Sigmoid colon (tissue), 7 donors: ENCODE measurements around the gene FLNB. TPM values are rescaled to one million over a fixed set of nuclear protein-coding genes. Genes with fewer than 3 reads are reported as not detected.

Experiments used
- DNase-seq: peaks from one replicate; pipeline ENCODE4 v3.0.0-alpha.2; 2019
- H3K27ac ChIP-seq, 4 donors: fragments of 200-600 bp; sonication (generic); one replicate each; pipeline ENCODE4 v1.5.1; 2016 to 2019; ENCODE audit warnings: mild to moderate bottlenecking in 1 of 4
- H3K27me3 ChIP-seq, 3 donors: fragments of 200-600 bp; sonication (generic); one replicate each; pipeline ENCODE4 v1.5.1; 2019; ENCODE audit warnings: mild to moderate bottlenecking in 1 of 3
- H3K36me3 ChIP-seq, 4 donors: fragments of 200-600 bp; sonication (generic); one replicate each; pipeline ENCODE4 v1.5.1; 2016 to 2019
- H3K4me1 ChIP-seq, 4 donors: fragments of 200-600 bp; sonication (generic); one replicate each; pipeline ENCODE4 v1.5.1; 2017 to 2019
- H3K4me3 ChIP-seq, 4 donors: fragments of 200-600 bp; sonication (generic); one replicate each; pipeline ENCODE4 v1.5.1; 2017 to 2019; ENCODE audit warnings: mild to moderate bottlenecking in 2 of 4, moderate library complexity in 1 of 4
- H3K9me3 ChIP-seq, 4 donors: fragments of 200-600 bp in 3 of 4; sonication (generic) in 3 of 4; one replicate each; pipeline versions ENCODE4 v1.5.1 to v1.6.1; 2013 to 2019
- EP300 ChIP-seq, 4 donors: sonication (generic); formaldehyde crosslinking; IDR thresholded peaks; one replicate each; pipeline ENCODE4 v1.6.1; 2017; ENCODE audit warnings: antibody characterized with exemption in 4 of 4
- POLR2A ChIP-seq, 2 donors: fragments of 450-650 bp; IDR thresholded peaks; one replicate each; pipeline ENCODE4 v1.6.1; 2016; ENCODE audit warnings: antibody characterized with exemption in 2 of 2, mild to moderate bottlenecking in 2 of 2, moderate library complexity in 2 of 2
- POLR2AphosphoS5 ChIP-seq, 4 donors: sonication (generic); formaldehyde crosslinking; IDR thresholded peaks; one replicate each; pipeline ENCODE4 v1.6.1; 2017; ENCODE audit warnings: antibody characterized with exemption in 4 of 4
- WGBS, 2 donors: extraction: QIAGEN DNeasy Blood & Tissue Kit; methylation state at CpG; one replicate each; pipeline ENCODE4 v1.1.7; 2013; 5-methylcytosine and 5-hydroxymethylcytosine counted together
- intact Hi-C: fragments of 100-400 bp; cut with DNase I; formaldehyde crosslinking; loops from one replicate; pipeline ENCODE4 v1.15.1; 2023
- polyA plus RNA-seq, 3 donors: library from polyadenylated mRNA; stranded (reverse); fragments of 200-250 nt; gene quantifications; one replicate each; pipeline ENCODE4 v1.2.3, GENCODE V29; 2013
- total RNA-seq, 4 donors: library from RNA; depleted of rRNA; stranded (reverse); fragments of >200 nt; gene quantifications; one replicate each; pipeline ENCODE4 v1.1.0, GENCODE V29; 2016
- TF ChIP-seq, protein P1 (sequence below), 4 experiments: fragments of 450-650 bp in 3 of 4; fragments of 200-600 bp in 1 of 4; IDR thresholded peaks; one replicate each; pipeline ENCODE4 v1.5.1; 2016 to 2019; ENCODE audit warnings: antibody characterized with exemption in 4 of 4, mild to moderate bottlenecking in 3 of 4, moderate library complexity in 2 of 4
- donor health status: healthy with polysubstance abuse.
- donor health status: Bipolar disorder and iron deficiency.
- donor health status: healthy.

Gene FLNB
- total and polyA plus RNA-seq, 7 donors: 51.7 to 277 (median 109) TPM

DNA sequence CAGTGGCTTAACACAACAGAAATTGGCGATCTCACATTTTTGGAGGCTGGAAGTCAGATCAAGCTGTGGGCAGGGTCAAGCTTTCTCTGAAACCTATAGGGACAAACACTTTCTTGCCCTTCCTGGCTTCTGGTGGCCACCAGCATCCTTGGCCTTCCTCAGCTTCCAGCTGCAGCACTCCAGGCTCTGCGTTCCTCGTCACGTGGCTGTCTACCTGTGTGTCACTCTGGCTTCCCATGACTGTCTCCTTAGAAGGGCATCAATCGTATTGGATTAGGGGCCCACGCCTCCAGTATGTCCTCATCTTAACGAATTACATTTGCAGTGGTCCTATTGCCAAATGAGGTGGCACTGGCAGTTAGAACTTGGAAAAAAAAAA, 176.7 kb downstream of the FLNB start:
- no peak for TF ChIP-seq POLR2AphosphoS5 (IDR thresholded peaks at IDR 0.05)
- no peak for TF ChIP-seq POLR2A (IDR thresholded peaks at IDR 0.05)
- no peak for TF ChIP-seq EP300 (IDR thresholded peaks at IDR 0.05)
- TF ChIP-seq, protein P1, sequence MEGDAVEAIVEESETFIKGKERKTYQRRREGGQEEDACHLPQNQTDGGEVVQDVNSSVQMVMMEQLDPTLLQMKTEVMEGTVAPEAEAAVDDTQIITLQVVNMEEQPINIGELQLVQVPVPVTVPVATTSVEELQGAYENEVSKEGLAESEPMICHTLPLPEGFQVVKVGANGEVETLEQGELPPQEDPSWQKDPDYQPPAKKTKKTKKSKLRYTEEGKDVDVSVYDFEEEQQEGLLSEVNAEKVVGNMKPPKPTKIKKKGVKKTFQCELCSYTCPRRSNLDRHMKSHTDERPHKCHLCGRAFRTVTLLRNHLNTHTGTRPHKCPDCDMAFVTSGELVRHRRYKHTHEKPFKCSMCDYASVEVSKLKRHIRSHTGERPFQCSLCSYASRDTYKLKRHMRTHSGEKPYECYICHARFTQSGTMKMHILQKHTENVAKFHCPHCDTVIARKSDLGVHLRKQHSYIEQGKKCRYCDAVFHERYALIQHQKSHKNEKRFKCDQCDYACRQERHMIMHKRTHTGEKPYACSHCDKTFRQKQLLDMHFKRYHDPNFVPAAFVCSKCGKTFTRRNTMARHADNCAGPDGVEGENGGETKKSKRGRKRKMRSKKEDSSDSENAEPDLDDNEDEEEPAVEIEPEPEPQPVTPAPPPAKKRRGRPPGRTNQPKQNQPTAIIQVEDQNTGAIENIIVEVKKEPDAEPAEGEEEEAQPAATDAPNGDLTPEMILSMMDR (IDR thresholded peaks at IDR 0.05): no peak
- Histone ChIP-seq H3K9me3 (no peaks in the 10 kb centered on the region), H3K4me3 (no peak overlapping the region), H3K4me1 (no peaks in the 10 kb centered on the region), H3K27ac (no peak overlapping the region), H3K36me3 (no peaks in the 10 kb centered on the region), H3K27me3 (no peaks in the 10 kb centered on the region)
- intact Hi-C loops: loop anchor here (5.0 to 10.0 kb wide), 2 partner anchors 47 to 240 kb away; no protein-coding TSS in a partner anchor
- no peak for DNase-seq
- 93 to 95% methylated on average over 7 of the region's 7 CpGs for WGBS, 2 donors

DNA sequence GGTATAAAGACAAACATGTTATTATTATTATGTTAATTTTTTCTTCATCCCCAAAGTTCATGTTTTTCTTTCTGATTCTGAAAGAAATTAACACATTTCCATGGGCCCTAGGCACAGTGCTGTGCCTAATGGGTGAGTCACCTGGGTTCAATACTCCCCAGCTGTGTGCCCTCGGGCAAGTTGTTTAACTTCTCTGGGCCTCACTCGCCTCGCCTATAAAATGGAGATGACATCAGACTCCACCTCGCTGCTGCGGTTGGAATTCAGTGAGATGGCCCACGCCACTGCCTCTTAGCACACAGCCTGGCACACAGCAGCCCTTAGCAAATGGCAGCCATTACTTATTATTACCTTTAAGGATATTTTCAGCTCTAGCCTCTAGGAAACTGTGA, 179.9 kb downstream of the FLNB start:
- DNase-seq: no peak
- Histone ChIP-seq H3K27ac (peak overlapping the region in 1 of 4 donors; percentile 37), H3K9me3 (no peaks in the 10 kb centered on the region), H3K27me3 (no peaks in the 10 kb centered on the region), H3K4me3 (no peak overlapping the region), H3K4me1 (no peaks in the 10 kb centered on the region), H3K36me3 (no peaks in the 10 kb centered on the region)
- intact Hi-C loops: loop anchor here (5.0 to 10.0 kb wide), 2 partner anchors 44 to 237 kb away; no protein-coding TSS in a partner anchor
- WGBS, 2 donors: 63 to 75% methylated on average over 6 of the region's 6 CpGs
- no peak for TF ChIP-seq POLR2AphosphoS5 (IDR thresholded peaks at IDR 0.05)
- no peak for TF ChIP-seq EP300 (IDR thresholded peaks at IDR 0.05)
- no peak for TF ChIP-seq POLR2A (IDR thresholded peaks at IDR 0.05)
- TF ChIP-seq, protein P1 (IDR thresholded peaks at IDR 0.05): no peak

DNA sequence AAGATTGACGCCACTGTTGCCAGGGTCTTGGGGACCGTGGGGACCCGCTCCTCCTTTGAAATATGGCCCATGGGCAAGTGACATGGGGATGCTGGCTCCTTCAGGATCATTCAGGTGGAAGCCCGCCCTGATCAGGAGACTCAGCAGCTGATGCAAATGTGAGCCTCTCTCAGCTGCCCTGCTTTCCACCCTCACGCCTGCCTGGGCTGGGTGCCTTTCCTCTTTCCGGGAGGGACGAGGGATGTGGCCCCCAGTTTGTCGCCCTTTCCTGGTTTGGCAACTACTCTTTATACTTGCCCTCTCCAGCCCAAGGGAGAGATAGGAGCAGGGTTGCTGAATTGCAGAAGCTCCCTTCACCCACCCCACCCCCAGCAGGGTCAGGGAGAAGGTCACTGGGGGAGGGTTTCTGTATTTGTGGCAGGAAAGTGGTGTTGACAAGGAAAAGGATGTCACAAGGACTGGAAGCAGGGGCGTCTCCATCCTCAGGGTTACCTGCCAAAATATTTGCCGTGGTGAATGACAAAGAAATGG, 180.8 kb downstream of the FLNB start:
- Histone ChIP-seq H3K4me1 (no peaks in the 10 kb centered on the region), H3K4me3 (no peak overlapping the region), H3K9me3 (no peaks in the 10 kb centered on the region), H3K36me3 (no peaks in the 10 kb centered on the region), H3K27ac (peak overlapping the region in 1 of 4 donors; percentile 37), H3K27me3 (no peaks in the 10 kb centered on the region)
- DNase-seq: no peak
- 79 to 86% methylated on average over 10 of the region's 10 CpGs for WGBS, 2 donors
- intact Hi-C loops: loop anchor here (1.0 to 10.0 kb wide), 3 partner anchors 43 to 236 kb away; no protein-coding TSS in a partner anchor
- TF ChIP-seq POLR2A (IDR thresholded peaks at IDR 0.05) (no peak), POLR2AphosphoS5 (IDR thresholded peaks at IDR 0.05) (no peak), EP300 (IDR thresholded peaks at IDR 0.05) (no peak)
- TF ChIP-seq, protein P1 (IDR thresholded peaks at IDR 0.05): no peak

DNA sequence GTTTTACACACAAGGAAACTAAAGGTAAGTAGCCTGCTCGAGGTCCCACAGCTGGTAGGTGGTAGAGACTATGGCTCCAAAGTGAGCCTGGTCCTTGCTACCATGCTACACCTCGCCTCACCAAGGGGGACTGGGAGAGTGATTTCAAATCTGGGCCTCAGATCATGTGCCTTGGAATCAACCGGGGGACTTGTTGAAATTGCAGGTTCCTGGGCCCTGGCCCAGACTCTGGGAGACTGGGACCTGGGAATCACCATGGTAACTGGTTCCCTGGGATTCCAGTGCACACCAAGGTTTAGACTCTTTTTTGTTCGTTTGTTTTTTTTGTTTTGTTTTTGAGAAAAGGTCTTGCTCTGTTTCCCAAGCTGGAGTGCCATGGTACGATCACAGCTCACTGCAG, 181.5 kb downstream of the FLNB start:
- WGBS, 2 donors: 76 to 85% methylated on average over 5 of the region's 5 CpGs
- Histone ChIP-seq H3K27ac (no peak overlapping the region), H3K27me3 (no peaks in the 10 kb centered on the region), H3K4me3 (no peak overlapping the region), H3K36me3 (no peaks in the 10 kb centered on the region), H3K9me3 (no peaks in the 10 kb centered on the region), H3K4me1 (no peaks in the 10 kb centered on the region)
- no peak for DNase-seq
- intact Hi-C loops: loop anchor here (1.0 to 10.0 kb wide), 3 partner anchors 43 to 235 kb away; no protein-coding TSS in a partner anchor
- no peak for TF ChIP-seq POLR2A (IDR thresholded peaks at IDR 0.05)
- no peak for TF ChIP-seq POLR2AphosphoS5 (IDR thresholded peaks at IDR 0.05)
- TF ChIP-seq EP300 (IDR thresholded peaks at IDR 0.05): no peak
- TF ChIP-seq, protein P1 (IDR thresholded peaks at IDR 0.05): no peak

DNA sequence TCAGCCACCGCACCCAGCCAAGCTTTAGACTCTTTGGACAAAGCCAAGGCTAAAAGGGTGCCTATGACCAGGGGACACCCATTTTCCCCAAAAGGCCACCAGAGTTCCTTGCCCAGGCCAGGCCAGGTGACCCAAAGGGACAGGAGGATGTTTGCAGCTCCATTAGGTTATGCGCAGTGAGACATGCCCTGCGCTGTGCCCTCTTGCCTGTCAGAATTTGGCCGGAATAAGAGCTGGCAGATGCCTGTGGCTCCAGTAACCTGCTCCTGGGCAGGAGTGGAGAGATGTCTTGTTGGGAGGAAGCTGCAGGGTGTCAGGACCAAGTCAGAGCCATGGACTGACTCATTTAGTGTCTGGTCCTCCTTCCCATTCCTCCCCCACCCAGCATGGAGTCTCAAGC, 182.1 kb downstream of the FLNB start:
- 97 to 98% methylated on average over 4 of the region's 4 CpGs for WGBS, 2 donors
- H3K4me1 ChIP-seq: no peaks in the 10 kb centered on the region
- H3K36me3 ChIP-seq: no peaks in the 10 kb centered on the region
- H3K9me3 ChIP-seq: no peaks in the 10 kb centered on the region
- no peak overlapping the region for H3K27ac ChIP-seq
- no peak for DNase-seq
- no peak overlapping the region for H3K4me3 ChIP-seq
- no peaks in the 10 kb centered on the region for H3K27me3 ChIP-seq
- TF ChIP-seq, protein P1 (IDR thresholded peaks at IDR 0.05): no peak
- TF ChIP-seq POLR2A (IDR thresholded peaks at IDR 0.05) (no peak), EP300 (IDR thresholded peaks at IDR 0.05) (no peak), POLR2AphosphoS5 (IDR thresholded peaks at IDR 0.05) (no peak)
- intact Hi-C loops: no loop called here
